Epithelial cell of esophagus (primary cell): ENCODE results near the gene PPOX.
A peak's percentile ranks its signal among the peaks of the same experiment; 100 is the strongest.

Experiments
- DNase-seq: peaks from one replicate; pipeline ENCODE4 v3.0.0; 2010; ENCODE audit warnings: low read depth
- H3K4me3 ChIP-seq: 2 replicates; pipeline ENCODE4 v1.5.1; 2011; ENCODE audit warnings: mild to moderate bottlenecking, low read length, control low read depth
- CTCF ChIP-seq: IDR thresholded peaks from 2 replicates; pipeline ENCODE4 v1.5.1; 2011; ENCODE audit warnings: low read depth, mild to moderate bottlenecking, low read length, control low read depth, inconsistent platforms; ENCODE audit not compliant: insufficient read depth; ENCODE audit errors: missing control alignments

The PPOX gene

GRCh38 chr1:161161652-161162051 is 4.6 kb upstream of the PPOX start:
- H3K4me3 ChIP-seq: no peak overlapping the region
- TF ChIP-seq CTCF: no peak
- DNase-seq: no peak

GRCh38 chr1:161162052-161162451 is 4.2 kb upstream of the PPOX start:
- DNase-seq: no peak

GRCh38 chr1:161162806-161163205 is 3.4 kb upstream of the PPOX start:
- no peak for TF ChIP-seq CTCF
- DNase-seq: no peak
- no peak overlapping the region for H3K4me3 ChIP-seq

More at GRCh38 chr1:161162052-161162451, 4.2 kb upstream of the PPOX start:
- TF ChIP-seq CTCF: no peak
- H3K4me3 ChIP-seq: no peak overlapping the region

- no peak overlapping the region for H3K4me3 ChIP-seq
- TF ChIP-seq CTCF: no peak
- no peak for DNase-seq
These were observed 2.4 kb upstream of the PPOX start for GRCh38 chr1:161163793-161164192.

- peak overlapping the region; percentile 88 for H3K4me3 ChIP-seq
- no peak for DNase-seq
These were observed 1.2 kb upstream of the PPOX start for GRCh38 chr1:161164901-161165610.

GRCh38 chr1:161166669-161167548 is 683 bp downstream of the PPOX start:
- H3K4me3 ChIP-seq: peak overlapping the region; percentile 88
- no peak for TF ChIP-seq CTCF
- no peak for DNase-seq

More at GRCh38 chr1:161164901-161165610, 1.2 kb upstream of the PPOX start:
- no peak for TF ChIP-seq CTCF
